NOMO-1 (cell line): ENCODE data around the gene GRIPAP1.

Experiments
- DNase-seq, 2 experiments: peaks; one replicate each; lab custom pipeline; 2025; ENCODE audit not compliant: unreplicated experiment in 2 of 2; lab: John Stamatoyannopoulos, UW

Gene GRIPAP1

DNA sequence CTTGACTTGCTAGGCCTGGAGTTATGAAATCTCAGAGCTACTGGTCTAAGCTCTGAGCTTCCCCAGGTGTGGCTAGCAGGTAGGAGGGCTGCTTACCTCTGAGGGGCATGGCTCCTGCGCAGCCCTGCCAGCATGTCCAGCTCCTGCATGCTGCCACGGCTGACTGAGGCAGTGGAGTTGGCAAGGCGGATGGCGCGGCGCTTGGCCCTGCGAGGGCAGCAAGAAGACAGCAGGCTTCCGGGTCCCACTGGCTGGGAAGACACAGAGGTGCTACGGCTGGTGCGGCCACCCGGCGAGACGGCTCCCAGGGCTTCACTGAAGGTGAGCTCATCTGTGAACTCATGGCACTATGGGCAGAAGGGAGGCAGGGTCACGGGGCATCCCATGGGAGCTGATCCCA lies 36.1 kb downstream of the GRIPAP1 start:
- no peak for DNase-seq

GRCh38 chrX:48961585-48962091 lies 40.4 kb downstream of the GRIPAP1 start:
- DNase-seq: no peak

DNA sequence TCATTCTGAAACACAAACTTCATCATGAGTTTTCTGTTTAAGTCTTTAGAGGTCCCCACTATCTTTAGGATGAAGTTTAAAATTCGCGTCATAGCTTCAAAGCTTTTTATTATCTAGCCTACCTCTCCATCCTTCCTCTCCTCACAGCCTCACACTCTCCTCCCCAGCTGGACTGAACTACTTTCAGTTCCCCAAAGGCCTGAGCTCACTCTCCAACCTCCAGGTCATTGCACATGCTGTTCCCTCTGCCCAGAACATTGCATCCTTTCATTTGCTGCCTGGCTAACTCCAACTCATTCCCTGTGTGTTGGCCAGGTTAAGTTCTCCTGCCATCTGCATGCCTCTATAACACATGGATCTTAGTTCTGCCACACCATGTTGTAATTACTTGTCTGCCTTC lies 41.8 kb downstream of the GRIPAP1 start:
- DNase-seq: peak; percentile 19 to 27

GRCh38 chrX:48958635-48959094 lies 43.4 kb downstream of the GRIPAP1 start:
- DNase-seq: no peak

- peak; percentile 90 to 91 for DNase-seq
Measured at GRCh38 chrX:48957827-48958634, 44.0 kb downstream of the GRIPAP1 start.

GRCh38 chrX:48957477-48957826 lies 44.6 kb downstream of the GRIPAP1 start, which contains the start of gene OTUD5:
OTUD5 (minus strand) TSS chrX:48957607; CDS start chrX:48957570, 37 bp downstream.
- peak; percentile 39 to 56 for DNase-seq

DNA sequence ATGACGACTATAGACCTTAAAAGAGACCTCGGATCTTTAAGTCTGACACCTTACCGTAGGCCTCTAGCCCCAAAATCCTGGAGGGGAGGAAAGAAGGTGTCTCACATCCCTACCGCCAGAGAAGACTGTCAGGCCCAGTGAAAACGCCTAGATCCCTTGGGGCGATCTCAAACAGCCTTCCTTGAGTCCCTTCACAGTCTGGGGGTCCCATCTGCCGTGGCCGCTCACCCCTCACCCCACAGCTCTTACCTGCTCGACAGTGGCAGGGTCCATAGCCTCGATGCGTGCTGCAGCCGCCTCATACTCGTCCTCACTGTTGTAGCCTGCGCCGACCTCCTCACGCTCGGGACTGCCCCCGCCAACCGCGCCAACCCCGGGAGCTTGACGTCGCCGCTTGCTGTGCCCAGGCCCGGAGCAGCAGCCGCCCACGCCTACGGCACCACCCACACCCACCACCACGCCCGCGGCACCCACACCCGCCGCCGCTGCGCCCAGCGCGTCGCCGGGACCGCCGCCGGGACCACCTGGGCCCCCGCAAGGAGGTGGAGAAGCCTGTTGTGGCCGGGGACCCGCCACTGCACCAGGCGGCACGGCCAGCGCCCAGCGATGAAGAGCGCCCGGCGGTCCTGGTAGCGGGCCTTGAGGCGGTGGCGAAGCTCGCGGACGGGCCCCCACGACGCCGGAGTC lies 45.2 kb downstream of the GRIPAP1 start:
- no peak for DNase-seq

DNA sequence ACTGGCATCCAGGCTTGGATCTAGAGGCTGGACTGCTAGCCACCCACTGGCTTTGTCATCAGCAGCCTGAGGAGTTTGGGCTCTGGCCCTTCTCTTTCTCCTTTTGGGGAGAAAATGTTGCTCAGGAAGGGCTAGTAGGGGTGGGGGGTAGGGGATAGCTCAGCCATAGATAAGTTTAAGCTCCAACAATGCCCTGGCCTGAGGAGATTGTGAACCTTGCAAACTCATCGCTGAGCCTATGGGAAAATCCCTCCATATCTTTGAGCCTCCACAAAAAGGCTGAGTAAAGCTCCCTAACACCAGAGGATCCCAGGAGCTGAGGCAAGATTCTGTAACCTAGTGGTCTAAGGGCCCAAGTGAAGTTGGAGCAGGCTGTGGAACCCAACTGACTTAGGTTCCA lies 53.5 kb downstream of the GRIPAP1 start:
- no peak for DNase-seq

DNA sequence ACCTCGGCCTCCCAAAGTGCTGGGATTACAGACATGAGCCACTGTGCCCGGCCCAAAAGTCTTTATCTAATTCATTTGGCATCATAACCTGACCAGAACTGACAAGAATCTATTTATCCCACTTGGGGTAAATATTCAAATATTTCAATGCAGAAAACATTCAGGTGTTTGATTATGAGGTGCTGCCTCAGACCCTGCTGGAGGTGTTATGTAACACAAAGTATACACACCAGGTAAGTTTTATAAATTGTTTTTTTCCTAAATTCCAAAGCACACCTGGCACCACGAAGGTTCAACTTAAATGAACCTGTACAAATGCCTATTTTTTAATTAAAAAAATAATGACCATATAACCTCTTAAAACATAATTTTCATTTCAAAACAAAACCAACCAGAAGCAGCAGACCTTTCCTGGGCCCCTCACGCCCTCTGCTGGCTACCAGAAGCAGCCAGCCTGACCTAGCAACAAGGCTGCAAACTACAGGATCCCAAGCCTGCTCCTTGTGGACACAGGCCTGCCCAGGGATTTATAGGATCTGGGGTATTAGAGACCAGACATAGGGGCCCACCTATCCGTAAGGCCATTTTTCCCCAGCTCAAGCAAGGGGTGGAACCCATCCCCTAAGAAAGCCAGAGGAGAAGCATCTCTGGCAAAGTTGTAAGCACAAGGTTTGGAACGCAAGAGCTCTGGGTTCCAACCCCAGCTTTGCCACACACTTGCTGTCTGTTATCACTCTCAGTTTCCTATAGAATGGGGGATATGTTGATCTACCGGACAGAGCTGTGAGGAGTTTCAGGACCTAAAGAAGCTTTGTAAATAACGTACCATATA lies 56.3 kb downstream of the GRIPAP1 start:
- peak in 1 of 2 experiments; percentile 14 for DNase-seq

GRCh38 chrX:48942895-48943294 lies 59.2 kb downstream of the GRIPAP1 start:
- no peak for DNase-seq

- DNase-seq: no peak
Measured at GRCh38 chrX:48940404-48940955, 61.6 kb downstream of the GRIPAP1 start.

GRCh38 chrX:48939524-48940228 lies 62.4 kb downstream of the GRIPAP1 start:
- DNase-seq: no peak

GRCh38 chrX:48938721-48939425 lies 63.2 kb downstream of the GRIPAP1 start:
- DNase-seq: no peak

- DNase-seq: peak; percentile 60 to 88
Measured at GRCh38 chrX:48937054-48937907, 64.8 kb downstream of the GRIPAP1 start.

DNA sequence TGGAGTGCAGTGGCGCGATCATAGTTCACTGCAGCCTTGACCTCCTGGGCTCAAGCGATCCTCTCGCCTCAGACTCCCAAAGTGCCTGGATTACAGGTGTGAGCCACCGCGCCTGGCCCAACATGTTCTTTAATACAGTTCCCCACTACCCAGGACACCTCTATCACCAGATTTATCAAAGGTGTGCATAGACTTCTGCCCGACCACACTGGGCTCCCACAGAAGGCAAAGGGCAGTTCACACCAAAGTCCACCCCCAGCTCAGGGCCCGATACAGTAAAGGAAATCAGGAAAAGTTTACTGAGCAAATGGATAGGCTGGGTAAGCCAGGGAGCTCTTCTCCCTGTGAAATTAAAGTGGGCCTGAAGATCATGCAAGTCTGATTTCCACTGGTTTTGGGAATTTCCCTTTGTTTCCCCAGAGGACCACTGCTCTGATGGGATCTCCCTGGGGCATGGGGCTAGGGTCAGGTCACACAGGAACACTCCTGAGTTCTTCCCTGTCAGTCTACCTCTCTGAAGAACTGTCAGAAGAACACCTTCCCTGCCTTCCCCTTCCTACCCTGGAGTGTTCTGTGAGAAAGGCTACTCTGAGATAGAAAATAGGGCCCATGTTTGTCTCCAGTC lies 65.5 kb downstream of the GRIPAP1 start:
- no peak for DNase-seq

DNA sequence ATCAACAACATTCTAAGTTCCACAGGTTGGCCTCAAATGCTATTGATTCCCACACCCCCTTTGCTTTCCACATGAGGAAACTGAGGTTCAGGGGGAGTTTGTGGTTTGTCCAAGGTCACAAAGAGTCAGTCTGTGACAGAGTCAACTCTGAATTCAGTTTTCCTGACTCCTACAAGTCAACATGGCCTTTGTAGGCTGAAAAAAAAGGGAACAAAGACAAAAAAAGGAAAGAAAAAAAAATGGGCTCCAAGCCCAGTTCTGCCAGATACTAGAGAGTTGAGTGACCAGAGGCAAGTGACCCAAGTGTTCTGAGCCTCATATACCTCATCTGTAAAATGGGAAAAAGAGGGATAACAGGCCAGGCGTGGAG lies 66.8 kb downstream of the GRIPAP1 start:
- DNase-seq: no peak

DNA sequence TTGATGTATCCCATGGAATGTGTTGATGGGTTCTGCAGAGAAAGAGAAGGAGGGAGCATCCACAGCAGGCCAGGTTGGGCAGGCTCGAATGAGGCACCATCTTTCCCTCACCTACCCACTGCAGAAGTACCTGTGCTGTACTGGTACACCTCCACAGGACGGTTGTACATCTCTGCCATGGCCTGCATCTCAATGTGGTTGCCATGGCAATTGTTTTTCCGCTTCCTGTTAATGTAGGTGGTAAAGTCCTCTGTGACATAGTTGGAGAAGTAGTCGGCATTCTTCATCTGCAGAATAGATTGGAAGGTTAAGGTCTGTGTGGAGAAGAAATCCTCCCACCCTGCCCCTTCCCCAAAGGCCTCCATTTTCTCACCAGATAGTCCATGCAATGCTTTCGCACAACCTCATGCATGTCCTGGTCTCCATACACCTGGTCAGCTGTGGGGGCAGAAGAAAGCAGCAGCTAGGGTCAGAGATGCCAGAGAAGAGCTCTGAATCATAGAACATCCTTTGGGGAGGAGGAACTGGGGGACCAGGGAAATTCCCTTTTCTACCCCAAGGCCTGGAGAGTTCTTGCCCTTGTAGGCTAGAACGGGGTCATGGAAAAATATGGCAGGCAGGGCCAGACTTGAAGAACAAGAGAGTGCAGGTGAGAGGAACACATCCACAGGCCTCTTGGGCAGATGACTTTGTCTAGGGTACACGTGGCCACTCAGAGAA lies 67.3 kb downstream of the GRIPAP1 start:
- DNase-seq: no peak
